Transverse colon (tissue), 4 donors: ENCODE results near the gene MRM2. TPM values are rescaled to one million over a fixed set of nuclear protein-coding genes. Genes with fewer than 3 reads are reported as not detected.

Experiments used
- DNase-seq: peaks from one replicate; pipeline ENCODE4 v3.0.0-alpha.2; 2019
- H3K27ac ChIP-seq, 4 donors: fragments of 200-600 bp; sonication (generic); 2 replicates each; pipeline ENCODE4 v1.5.1; 2016 to 2018; ENCODE audit warnings: inconsistent platforms in 4 of 4
- H3K27me3 ChIP-seq: fragments of 200-600 bp; sonication (generic); 2 replicates; pipeline ENCODE4 v1.5.1; 2017; ENCODE audit warnings: inconsistent platforms
- H3K36me3 ChIP-seq, 4 donors: fragments of 200-600 bp; sonication (generic); 2 replicates each; pipeline ENCODE4 v1.5.1; 2017 to 2019; ENCODE audit warnings: inconsistent platforms in 4 of 4
- H3K4me1 ChIP-seq, 4 donors: fragments of 200-600 bp; sonication (generic); 2 replicates each; pipeline ENCODE4 v1.5.1; 2017 to 2020; ENCODE audit warnings: inconsistent platforms in 4 of 4
- H3K4me3 ChIP-seq, 4 donors: fragments of 200-600 bp; sonication (generic); 1 replicate in 1 of 4; 2 replicates in 3 of 4; pipeline versions ENCODE4 v1.5.1 to v1.6.1; 2017 to 2019; ENCODE audit warnings: inconsistent platforms in 4 of 4
- H3K9me3 ChIP-seq, 2 donors: fragments of 200-600 bp; sonication (generic); 2 replicates each; pipeline ENCODE4 v1.5.1; 2017 to 2019; ENCODE audit warnings: inconsistent platforms in 2 of 2
- EP300 ChIP-seq: sonication (generic); formaldehyde crosslinking; IDR thresholded peaks from one replicate; pipeline ENCODE4 v1.6.1; 2017; ENCODE audit warnings: antibody characterized with exemption, low read depth
- POLR2A ChIP-seq: fragments of 450-650 bp; IDR thresholded peaks from one replicate; pipeline ENCODE4 v1.6.1; 2016; ENCODE audit warnings: antibody characterized with exemption, mild to moderate bottlenecking, moderate library complexity
- POLR2AphosphoS5 ChIP-seq, 3 donors: sonication (generic); formaldehyde crosslinking; IDR thresholded peaks; one replicate each; pipeline ENCODE4 v1.6.1; 2016; ENCODE audit warnings: antibody characterized with exemption in 3 of 3
- WGBS, 2 donors: methylation state at CpG; one replicate each; pipeline ENCODE4 v1.1.5; 2018; ENCODE audit warnings: low coverage in 1 of 2; 5-methylcytosine and 5-hydroxymethylcytosine counted together
- in situ Hi-C, 4 donors: fragments of 200-750 bp; cut with MboI; loops; one replicate each; pipeline versions ENCODE4 v1.15.0 to v1.15.1; 2017; ENCODE audit warnings: low sequenced_read_pairs in 3 of 4, low pct_ligation_motif_present in 1 of 4, low pct_unique_long_range_greater_than_20kb in 1 of 4
- intact Hi-C: fragments of 100-400 bp; cut with DNase I; formaldehyde crosslinking; loops from one replicate; pipeline ENCODE4 v1.15.1; 2023; ENCODE audit warnings: low total_unique reads
- total RNA-seq, 4 donors: library from RNA; depleted of rRNA; stranded (reverse); fragments of >200 nt; gene quantifications; one replicate each; pipeline ENCODE4 v1.1.0, GENCODE V29; 2016
- TF ChIP-seq, protein P1 (sequence below), 5 experiments: fragments of 200-600 bp in 3 of 5; fragments of 450-650 bp in 2 of 5; sonication (generic) in 3 of 5; IDR thresholded peaks; 1 replicate in 2 of 5; 2 replicates in 3 of 5; pipeline ENCODE4 v1.5.1; 2016 to 2017; ENCODE audit warnings: antibody characterized with exemption in 5 of 5, inconsistent platforms in 3 of 5, mild to moderate bottlenecking in 2 of 5, moderate library complexity in 1 of 5

The MRM2 gene
- total RNA-seq, 4 donors from 2014 or later: 2.2 to 15.3 (median 12.7) TPM

GRCh38 chr7:2258661-2259365 is 16.8 kb upstream of the MRM2 start:
- intact Hi-C loops: no loop called here
- Histone ChIP-seq H3K4me1 (no peaks in the 10 kb centered on the region), H3K27me3 (no peaks in the 10 kb centered on the region), H3K36me3 (peaks cover 0 to 8% (median 0%) of the 10 kb centered on the region in 4 donors), H3K9me3 (no peaks in the 10 kb centered on the region), H3K4me3 (no peak overlapping the region), H3K27ac (no peak overlapping the region)
- WGBS, 2 donors: 73 to 88% methylated on average over 3 to 28 of the region's 34 CpGs
- TF ChIP-seq POLR2AphosphoS5 (IDR thresholded peaks at IDR 0.05) (no peak), POLR2A (no peak), EP300 (no peak)
- TF ChIP-seq, protein P1, sequence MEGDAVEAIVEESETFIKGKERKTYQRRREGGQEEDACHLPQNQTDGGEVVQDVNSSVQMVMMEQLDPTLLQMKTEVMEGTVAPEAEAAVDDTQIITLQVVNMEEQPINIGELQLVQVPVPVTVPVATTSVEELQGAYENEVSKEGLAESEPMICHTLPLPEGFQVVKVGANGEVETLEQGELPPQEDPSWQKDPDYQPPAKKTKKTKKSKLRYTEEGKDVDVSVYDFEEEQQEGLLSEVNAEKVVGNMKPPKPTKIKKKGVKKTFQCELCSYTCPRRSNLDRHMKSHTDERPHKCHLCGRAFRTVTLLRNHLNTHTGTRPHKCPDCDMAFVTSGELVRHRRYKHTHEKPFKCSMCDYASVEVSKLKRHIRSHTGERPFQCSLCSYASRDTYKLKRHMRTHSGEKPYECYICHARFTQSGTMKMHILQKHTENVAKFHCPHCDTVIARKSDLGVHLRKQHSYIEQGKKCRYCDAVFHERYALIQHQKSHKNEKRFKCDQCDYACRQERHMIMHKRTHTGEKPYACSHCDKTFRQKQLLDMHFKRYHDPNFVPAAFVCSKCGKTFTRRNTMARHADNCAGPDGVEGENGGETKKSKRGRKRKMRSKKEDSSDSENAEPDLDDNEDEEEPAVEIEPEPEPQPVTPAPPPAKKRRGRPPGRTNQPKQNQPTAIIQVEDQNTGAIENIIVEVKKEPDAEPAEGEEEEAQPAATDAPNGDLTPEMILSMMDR (IDR thresholded peaks at IDR 0.05): no peak
- in situ Hi-C loops: no loop called here
- no peak for DNase-seq

DNA sequence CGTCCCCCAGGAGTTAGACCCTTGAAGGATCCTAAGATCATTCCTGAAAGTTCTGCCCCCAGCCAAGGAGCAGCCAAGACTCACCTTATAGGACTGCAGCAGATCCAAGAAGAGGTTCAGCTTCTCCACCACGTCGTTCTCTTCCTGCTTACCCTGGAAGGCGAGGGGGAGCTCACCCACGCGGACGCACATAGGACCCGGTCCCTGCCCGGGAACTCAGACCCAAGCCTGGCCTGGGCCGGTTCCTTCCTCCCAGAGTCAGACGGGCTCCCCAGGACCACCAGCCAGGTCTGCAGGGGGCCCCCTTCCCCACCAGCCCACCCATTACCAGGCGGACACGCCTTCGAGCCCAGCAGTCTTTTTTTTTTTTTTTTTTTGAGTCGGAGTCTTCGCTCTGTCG is 15.6 kb upstream of the MRM2 start:
- DNase-seq: no peak
- TF ChIP-seq, protein P1 (IDR thresholded peaks at IDR 0.05): no peak
- no peak for TF ChIP-seq EP300
- TF ChIP-seq POLR2AphosphoS5 (IDR thresholded peaks at IDR 0.05): no peak
- TF ChIP-seq POLR2A: no peak
- no peaks in the 10 kb centered on the region for H3K36me3 ChIP-seq
- H3K27me3 ChIP-seq: no peaks in the 10 kb centered on the region
- H3K27ac ChIP-seq: no peak overlapping the region
- intact Hi-C loops (no loop called here), in situ Hi-C loops (no loop called here)
- WGBS, 2 donors: 95 to 100% methylated on average over 5 to 17 of the region's 17 CpGs
- no peaks in the 10 kb centered on the region for H3K4me1 ChIP-seq
- no peak overlapping the region for H3K4me3 ChIP-seq
- H3K9me3 ChIP-seq: no peaks in the 10 kb centered on the region

DNA sequence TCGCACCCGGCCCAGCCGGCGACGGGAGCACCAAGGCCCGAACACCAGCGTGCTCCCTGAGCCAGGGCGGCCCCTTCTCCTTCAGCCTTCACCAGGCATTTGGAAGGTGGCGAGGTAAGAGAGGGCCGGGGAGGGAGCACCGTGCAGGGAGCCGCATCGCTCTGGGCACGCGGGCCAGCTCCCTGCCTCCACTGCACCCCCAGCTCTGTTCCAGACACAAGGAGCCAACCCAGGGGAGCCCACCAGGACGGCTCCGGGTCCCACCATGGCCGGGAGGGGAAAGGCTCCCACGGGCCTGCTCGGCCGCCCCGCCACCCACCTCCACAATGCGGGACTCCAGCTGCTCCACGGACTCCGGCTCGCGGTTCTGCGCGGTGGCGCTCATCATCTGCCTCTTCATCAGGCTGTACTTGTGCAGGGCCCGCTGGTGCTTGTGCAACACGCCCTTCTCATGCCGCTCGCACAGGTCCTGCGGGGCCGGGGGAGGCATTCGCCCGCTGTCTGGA is 15.1 kb upstream of the MRM2 start:
- Histone ChIP-seq H3K9me3 (no peaks in the 10 kb centered on the region), H3K36me3 (no peaks in the 10 kb centered on the region), H3K27me3 (no peaks in the 10 kb centered on the region), H3K4me1 (no peaks in the 10 kb centered on the region), H3K27ac (no peak overlapping the region), H3K4me3 (no peak overlapping the region)
- intact Hi-C loops (no loop called here), in situ Hi-C loops (no loop called here)
- no peak for DNase-seq
- TF ChIP-seq, protein P1 (IDR thresholded peaks at IDR 0.05): no peak
- TF ChIP-seq POLR2AphosphoS5 (IDR thresholded peaks at IDR 0.05) (no peak), EP300 (no peak), POLR2A (no peak)
- 95% methylated on average over 30 of the region's 38 CpGs; no CpG with 5 or more reads in 1 of the 2 donors for WGBS, 2 donors

GRCh38 chr7:2256306-2257045 is 14.5 kb upstream of the MRM2 start:
- Histone ChIP-seq H3K27me3 (no peaks in the 10 kb centered on the region), H3K27ac (no peak overlapping the region), H3K4me1 (no peaks in the 10 kb centered on the region), H3K9me3 (no peaks in the 10 kb centered on the region), H3K36me3 (no peaks in the 10 kb centered on the region), H3K4me3 (no peak overlapping the region)
- intact Hi-C loops: no loop called here
- 92 to 95% methylated on average over 5 to 44 of the region's 44 CpGs for WGBS, 2 donors
- TF ChIP-seq EP300 (no peak), POLR2AphosphoS5 (IDR thresholded peaks at IDR 0.05) (no peak), POLR2A (no peak)
- TF ChIP-seq, protein P1 (IDR thresholded peaks at IDR 0.05): no peak
- DNase-seq: no peak
- in situ Hi-C loops: no loop called here
